ENCODE measurements around the gene PDIK1L. TPM values are rescaled to one million over a fixed set of nuclear protein-coding genes. Genes with fewer than 3 reads are reported as not detected.

The PDIK1L gene
- 2.0 and 2.9 TPM in 2 replicates for total RNA-seq

GRCh38 chr1:26111530-26112406, at the start of gene PDIK1L:
Gene PDIK1L (plus strand): TSS chr1:26111824. CDS start chr1:26114309, 2,485 bp downstream.

DNA sequence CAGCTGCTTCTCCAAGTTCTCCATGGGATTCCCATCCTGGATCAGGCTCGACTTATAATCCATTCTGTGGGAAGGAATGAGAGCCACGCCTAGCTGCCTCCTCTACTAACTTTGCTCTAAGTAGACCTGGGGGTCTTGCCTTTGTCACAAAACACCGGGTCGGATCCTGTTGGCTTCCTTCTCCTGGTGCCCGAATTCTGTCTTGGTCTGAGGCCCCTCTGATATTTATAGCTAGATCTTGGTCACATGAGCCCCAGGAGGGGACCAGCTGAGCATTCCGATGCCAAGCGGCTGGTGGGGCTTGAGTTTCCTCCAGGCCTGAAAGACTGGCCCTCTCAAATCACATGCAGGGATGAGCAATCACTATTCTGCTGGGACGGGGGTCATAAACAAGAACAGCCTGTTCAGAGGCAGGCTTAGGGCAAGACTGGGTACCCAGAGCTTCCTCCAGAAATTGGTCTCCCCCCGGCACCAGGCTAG, 44.2 kb upstream of the PDIK1L start, which contains the start of gene TRIM63:
TSS of gene TRIM63 (minus strand) at position 199 of the 480 bp plus-strand sequence. CDS start at position 63, 136 bp downstream.

GRCh38 chr1:26158908-26159742, 47.5 kb downstream of the PDIK1L start, which contains the start of gene FAM110D:
Gene FAM110D (plus strand): TSS chr1:26159079. CDS start chr1:26161292, 2,213 bp downstream.

GRCh38 chr1:26168410-26169197, 57.0 kb downstream of the PDIK1L start, which contains the start of gene C1orf232:
Gene C1orf232 (minus strand): TSS chr1:26168963. CDS start chr1:26168499, 464 bp downstream.

GRCh38 chr1:26169669-26170471, 58.2 kb downstream of the PDIK1L start, which contains the start of gene ZNF593:
Gene ZNF593 (plus strand): TSS chr1:26169908. CDS start chr1:26169984, 76 bp downstream.

GRCh38 chr1:26171084-26172072, 59.8 kb downstream of the PDIK1L start, which contains the start of gene ZNF593OS:
Gene ZNF593OS (minus strand): TSS chr1:26171832. CDS start chr1:26171661, 171 bp downstream.

Other genes starting within 250 kb of the PDIK1L start
- 9.3 and 15.5 TPM in 2 replicates for gene PAQR7, start 236.1 kb upstream of the PDIK1L start, total RNA-seq
- 67.4 and 193 TPM in 2 replicates for gene STMN1, start 205.4 kb upstream of the PDIK1L start, total RNA-seq
- gene PAFAH2, start 113.8 kb upstream of the PDIK1L start, total RNA-seq, result 9.4 and 9.6 TPM in 2 replicates
- gene EXTL1, start 90.0 kb upstream of the PDIK1L start, total RNA-seq, result 0.65 and 2.3 TPM in 2 replicates
- gene SLC30A2, start 65.7 kb upstream of the PDIK1L start, total RNA-seq, result 0.38 TPM in 1 of 2 replicates, not detected in the other
- 0.38 TPM in 1 of 2 replicates, not detected in the other for gene TRIM63, start 44.2 kb upstream of the PDIK1L start, total RNA-seq
- gene FAM110D, start 47.3 kb downstream of the PDIK1L start, total RNA-seq, result 0.25 TPM in 1 of 2 replicates, not detected in the other
- not detected in 2 replicates for gene C1orf232, start 57.1 kb downstream of the PDIK1L start, total RNA-seq
- gene ZNF593, start 58.1 kb downstream of the PDIK1L start, total RNA-seq, result 103 and 117 TPM in 2 replicates
- gene ZNF593OS, start 60.0 kb downstream of the PDIK1L start, total RNA-seq, result 0.13 TPM in 1 of 2 replicates, not detected in the other
- gene CNKSR1, start 65.7 kb downstream of the PDIK1L start, total RNA-seq, result 1.5 and 3.4 TPM in 2 replicates
- gene CATSPER4, start 78.8 kb downstream of the PDIK1L start, total RNA-seq, result not detected in 2 replicates
- 4.9 and 17.8 TPM in 2 replicates for gene CEP85, start 122.4 kb downstream of the PDIK1L start, total RNA-seq
- gene SH3BGRL3, start 168.3 kb downstream of the PDIK1L start, total RNA-seq, result 121 and 161 TPM in 2 replicates
- 3.6 and 8.7 TPM in 2 replicates for gene UBXN11, start 194.8 kb downstream of the PDIK1L start, total RNA-seq
- gene CD52, start 206.1 kb downstream of the PDIK1L start, total RNA-seq, result not detected in 2 replicates
- gene CRYBG2, start 242.3 kb downstream of the PDIK1L start, total RNA-seq, result 0.16 and 0.25 TPM in 2 replicates